ENCODE measurements around the gene CDC42BPA. TPM values are rescaled to one million over a fixed set of nuclear protein-coding genes. Genes with fewer than 3 reads are reported as not detected.
"Not testable (repeated sequence)": the region's sequence is repeated elsewhere in the genome, so short reads cannot be mapped to it uniquely, and the experiment has no call there.

CDC42BPA gene
- polyA plus RNA-seq, 1 of the 3 experiments (the other 2 are of a cell fraction) = 6.8 TPM

- POLR2A ChIA-PET = no interaction called here
Measured at GRCh38 chr1:227240983-227241382, 77.3 kb downstream of the CDC42BPA start.

GRCh38 chr1:227234998-227235405, 83.3 kb downstream of the CDC42BPA start:
- Histone ChIP-seq H3K9ac (no peak overlapping the region), H3K4me3 (ENCODE audit: low read depth in 2 of 2, low read length in 1 of 2) (no peak overlapping the region), H3K4me1 (ENCODE audit: control insufficient read depth in 1 of 2, insufficient read depth in 2 of 2, low read depth in 1 of 2, low read length in 1 of 2) (no peaks in the 10 kb centered on the region), H3K79me2 (ENCODE audit: insufficient read depth) (peaks cover 62% of the 10 kb centered on the region), H3K36me3 (replicated peaks in 1 of 2; ENCODE audit: control insufficient read depth in 1 of 2, insufficient read depth in 2 of 2, low read length in 1 of 2) (no peaks in the 10 kb centered on the region), H2AFZ (ENCODE audit: low read depth) (no peak overlapping the region), H4K20me1 (ENCODE audit: insufficient read depth) (peaks cover 16% of the 10 kb centered on the region), H3K4me2 (no peak overlapping the region), H3F3A (replicated peaks; ENCODE audit: insufficient read depth) (no peaks in the 10 kb centered on the region), H3K9me3 (no peaks in the 10 kb centered on the region), H3K9me2 (no peaks in the 10 kb centered on the region), H3K27ac (ENCODE audit: low read depth in 2 of 2, low read length in 1 of 2) (no peak overlapping the region), H3K27me3 (ENCODE audit: insufficient read depth) (no peaks in the 10 kb centered on the region)
- 31% methylated on average over 1 of the region's 1 CpG for WGBS (ENCODE audit: low lambda C conversion rate)
- TF ChIP-seq EZH2phosphoT487 (IDR thresholded peaks at IDR 0.05; ENCODE audit: borderline replicate concordance, low read depth) = no peak
- TF ChIP-seq ELF1 (IDR thresholded peaks at IDR 0.05) = no peak
- no peak for TF ChIP-seq RFX5 (IDR thresholded peaks at IDR 0.05; ENCODE audit: low read length)
- TF ChIP-seq RXRA (IDR thresholded peaks at IDR 0.05; ENCODE audit: borderline replicate concordance, low read depth) = no peak
- no peak for TF ChIP-seq TAF1 (IDR thresholded peaks at IDR 0.05; ENCODE audit: borderline replicate concordance, low read depth, low read length)
- TF ChIP-seq NRF1 (IDR thresholded peaks at IDR 0.05; ENCODE audit: low read depth, low read length) = no peak
- peak; percentile 64 for TF ChIP-seq SMC3 (IDR thresholded peaks at IDR 0.05; ENCODE audit: low read depth, low read length)
- TF ChIP-seq, protein P1, sequence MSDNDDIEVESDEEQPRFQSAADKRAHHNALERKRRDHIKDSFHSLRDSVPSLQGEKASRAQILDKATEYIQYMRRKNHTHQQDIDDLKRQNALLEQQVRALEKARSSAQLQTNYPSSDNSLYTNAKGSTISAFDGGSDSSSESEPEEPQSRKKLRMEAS (IDR thresholded peaks at IDR 0.05; ENCODE audit: low read depth) = no peak
- TF ChIP-seq FOSL2 (IDR thresholded peaks at IDR 0.05; ENCODE audit: borderline replicate concordance, low read depth) = no peak
- TF ChIP-seq RAD21 (IDR thresholded peaks at IDR 0.05; ENCODE audit: low read length) = peak; percentile 63
- TF ChIP-seq, protein P2, sequence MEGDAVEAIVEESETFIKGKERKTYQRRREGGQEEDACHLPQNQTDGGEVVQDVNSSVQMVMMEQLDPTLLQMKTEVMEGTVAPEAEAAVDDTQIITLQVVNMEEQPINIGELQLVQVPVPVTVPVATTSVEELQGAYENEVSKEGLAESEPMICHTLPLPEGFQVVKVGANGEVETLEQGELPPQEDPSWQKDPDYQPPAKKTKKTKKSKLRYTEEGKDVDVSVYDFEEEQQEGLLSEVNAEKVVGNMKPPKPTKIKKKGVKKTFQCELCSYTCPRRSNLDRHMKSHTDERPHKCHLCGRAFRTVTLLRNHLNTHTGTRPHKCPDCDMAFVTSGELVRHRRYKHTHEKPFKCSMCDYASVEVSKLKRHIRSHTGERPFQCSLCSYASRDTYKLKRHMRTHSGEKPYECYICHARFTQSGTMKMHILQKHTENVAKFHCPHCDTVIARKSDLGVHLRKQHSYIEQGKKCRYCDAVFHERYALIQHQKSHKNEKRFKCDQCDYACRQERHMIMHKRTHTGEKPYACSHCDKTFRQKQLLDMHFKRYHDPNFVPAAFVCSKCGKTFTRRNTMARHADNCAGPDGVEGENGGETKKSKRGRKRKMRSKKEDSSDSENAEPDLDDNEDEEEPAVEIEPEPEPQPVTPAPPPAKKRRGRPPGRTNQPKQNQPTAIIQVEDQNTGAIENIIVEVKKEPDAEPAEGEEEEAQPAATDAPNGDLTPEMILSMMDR (IDR thresholded peaks at IDR 0.05) = peak; percentile 62
- TF ChIP-seq FOXJ3 (CRISPR knock-in tag; IDR thresholded peaks at IDR 0.05) = no peak
- DNase-seq = peak; percentile 45
- ChIA-PET CTCF (interaction anchor here (1.3 kb wide), 1 partner anchor 19 kb away, joined by 5 read pairs; no protein-coding TSS in a partner anchor), POLR2A (no interaction called here)

More at GRCh38 chr1:227240983-227241382, 77.3 kb downstream of the CDC42BPA start:
- no peaks in the 10 kb centered on the region for H3K36me3 ChIP-seq (replicated peaks in 1 of 2; ENCODE audit: control insufficient read depth in 1 of 2, insufficient read depth in 2 of 2, low read length in 1 of 2)
- H3K79me2 ChIP-seq (ENCODE audit: insufficient read depth) = peaks cover 94% of the 10 kb centered on the region
- H3K27ac ChIP-seq (ENCODE audit: low read depth in 2 of 2, low read length in 1 of 2) = no peak overlapping the region
- CTCF ChIA-PET = no interaction called here
- no peak overlapping the region for H3K4me3 ChIP-seq (ENCODE audit: low read depth in 2 of 2, low read length in 1 of 2)
- no peaks in the 10 kb centered on the region; a peak in 1 of 4 replicates for H3K4me1 ChIP-seq (ENCODE audit: control insufficient read depth in 1 of 2, insufficient read depth in 2 of 2, low read depth in 1 of 2, low read length in 1 of 2)
- no peaks in the 10 kb centered on the region for H3K9me3 ChIP-seq
- no peak overlapping the region for H3K9ac ChIP-seq
- H2AFZ ChIP-seq (ENCODE audit: low read depth) = no peak overlapping the region
- H3K27me3 ChIP-seq (ENCODE audit: insufficient read depth) = no peaks in the 10 kb centered on the region
- TF ChIP-seq GABPA (IDR thresholded peaks at IDR 0.05; ENCODE audit: low read depth) (no peak), YY1 (IDR thresholded peaks at IDR 0.05; ENCODE audit: low read depth) (no peak), NRF1 (IDR thresholded peaks at IDR 0.05; ENCODE audit: low read depth, low read length) (no peak)
- no peak for DNase-seq
- no peak overlapping the region for H3K4me2 ChIP-seq
- H3K9me2 ChIP-seq = no peaks in the 10 kb centered on the region
- H4K20me1 ChIP-seq (ENCODE audit: insufficient read depth) = peaks cover 16% of the 10 kb centered on the region
- no peaks in the 10 kb centered on the region for H3F3A ChIP-seq (replicated peaks; ENCODE audit: insufficient read depth)

DNA sequence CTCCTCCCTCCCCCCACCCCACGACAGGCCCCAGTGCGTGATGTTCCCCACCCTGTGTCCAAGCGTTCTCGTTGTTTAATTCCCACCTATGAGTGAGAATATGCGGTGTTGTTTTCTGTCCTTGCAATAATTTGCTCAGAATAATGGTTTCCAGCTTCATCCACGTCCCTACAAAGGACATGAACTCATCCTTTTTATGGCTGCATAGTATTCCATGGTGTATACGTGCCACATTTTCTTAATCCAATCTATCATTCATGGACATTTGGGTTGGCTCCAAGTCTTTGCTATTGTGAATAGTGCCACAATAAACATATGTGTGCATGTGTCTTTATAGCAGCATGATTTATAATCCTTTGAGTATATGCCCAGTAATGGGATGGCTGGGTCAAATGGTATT, 87.2 kb downstream of the CDC42BPA start:
- H3K9me3 ChIP-seq; H3K9me2 ChIP-seq; CTCF ChIA-PET; H3K4me1 ChIP-seq (ENCODE audit: control insufficient read depth in 1 of 2, insufficient read depth in 2 of 2, low read depth in 1 of 2, low read length in 1 of 2); H3K27me3 ChIP-seq (ENCODE audit: insufficient read depth); H3K27ac ChIP-seq (ENCODE audit: low read depth in 2 of 2, low read length in 1 of 2); POLR2A ChIA-PET; H3K4me3 ChIP-seq (ENCODE audit: low read depth in 2 of 2, low read length in 1 of 2); H3K9ac ChIP-seq; DNase-seq; H3K4me2 ChIP-seq; H3K36me3 ChIP-seq (replicated peaks in 1 of 2; ENCODE audit: control insufficient read depth in 1 of 2, insufficient read depth in 2 of 2, low read length in 1 of 2); H2AFZ ChIP-seq (ENCODE audit: low read depth); H4K20me1 ChIP-seq (ENCODE audit: insufficient read depth): not testable (repeated sequence)
- peaks cover 12% of the 10 kb centered on the region for H3F3A ChIP-seq (replicated peaks; ENCODE audit: insufficient read depth)
- H3K79me2 ChIP-seq (ENCODE audit: insufficient read depth) = peaks cover 38% of the 10 kb centered on the region
- 82% methylated on average over 7 of the region's 7 CpGs for WGBS (ENCODE audit: low lambda C conversion rate)
